Measurements from ENCODE around the gene ALOX15.
"Not testable (repeated sequence)": the region's sequence is repeated elsewhere in the genome, so short reads cannot be mapped to it uniquely, and the experiment has no call there.

Gene ALOX15, protein sequence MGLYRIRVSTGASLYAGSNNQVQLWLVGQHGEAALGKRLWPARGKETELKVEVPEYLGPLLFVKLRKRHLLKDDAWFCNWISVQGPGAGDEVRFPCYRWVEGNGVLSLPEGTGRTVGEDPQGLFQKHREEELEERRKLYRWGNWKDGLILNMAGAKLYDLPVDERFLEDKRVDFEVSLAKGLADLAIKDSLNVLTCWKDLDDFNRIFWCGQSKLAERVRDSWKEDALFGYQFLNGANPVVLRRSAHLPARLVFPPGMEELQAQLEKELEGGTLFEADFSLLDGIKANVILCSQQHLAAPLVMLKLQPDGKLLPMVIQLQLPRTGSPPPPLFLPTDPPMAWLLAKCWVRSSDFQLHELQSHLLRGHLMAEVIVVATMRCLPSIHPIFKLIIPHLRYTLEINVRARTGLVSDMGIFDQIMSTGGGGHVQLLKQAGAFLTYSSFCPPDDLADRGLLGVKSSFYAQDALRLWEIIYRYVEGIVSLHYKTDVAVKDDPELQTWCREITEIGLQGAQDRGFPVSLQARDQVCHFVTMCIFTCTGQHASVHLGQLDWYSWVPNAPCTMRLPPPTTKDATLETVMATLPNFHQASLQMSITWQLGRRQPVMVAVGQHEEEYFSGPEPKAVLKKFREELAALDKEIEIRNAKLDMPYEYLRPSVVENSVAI

DNA sequence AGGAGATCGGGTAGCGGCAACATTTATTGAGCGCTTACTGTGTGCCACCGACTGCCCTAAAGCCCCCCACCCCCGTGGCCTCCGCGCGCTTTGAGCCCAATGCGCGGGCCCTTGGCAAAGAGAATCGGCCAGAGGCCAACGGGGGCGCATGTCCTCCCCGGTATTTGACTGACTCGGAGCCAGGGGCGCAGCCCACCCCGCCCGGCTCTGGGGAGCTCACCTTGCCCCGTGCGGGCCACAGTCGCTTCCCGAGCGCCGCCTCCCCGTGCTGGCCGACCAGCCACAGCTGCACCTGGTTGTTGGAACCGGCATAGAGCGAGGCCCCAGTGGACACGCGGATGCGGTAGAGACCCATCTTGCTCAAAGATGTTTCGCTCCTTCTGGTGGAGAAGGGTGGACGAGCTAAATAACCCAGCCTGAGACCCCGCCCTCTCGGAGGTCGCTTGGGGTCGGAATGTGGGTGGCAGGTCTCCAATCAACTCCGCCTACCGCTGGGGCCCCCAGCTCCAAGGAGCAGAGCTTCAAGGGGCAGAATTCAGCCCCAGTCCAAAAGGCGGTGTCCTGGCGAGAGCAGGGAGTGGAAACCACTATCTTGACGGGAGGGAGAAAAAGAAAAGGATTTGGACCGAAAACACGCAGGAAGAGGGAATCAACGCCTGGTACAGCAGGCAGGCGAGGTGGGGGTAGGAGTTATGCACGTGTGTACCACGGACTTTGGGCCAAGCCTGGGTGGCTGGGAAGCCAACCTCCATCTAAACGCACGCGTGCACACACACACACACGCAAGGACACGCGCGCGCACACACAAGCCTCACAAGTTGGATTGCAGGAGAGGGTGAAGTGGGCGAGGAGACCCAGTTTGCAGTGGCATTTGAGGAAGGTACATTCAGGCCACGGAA lies at the start of gene ALOX15:
Gene ALOX15 (minus strand): TSS at position 382 of the 899 bp plus-strand sequence. CDS start 27 bp downstream, at position 355.
- no peak for TF ChIP-seq CTCF (IDR thresholded peaks at IDR 0.05; ENCODE audit: low read depth, low read length, missing control alignments)
- no peak within 1 kb of the TSS for H3K4me3 ChIP-seq (ENCODE audit: low read depth, low read length)
- in situ Hi-C loops (cut with HindIII; ENCODE audit: low sequenced_read_pairs): no loop called here
- no peak for DNase-seq (ENCODE audit: low read depth)

DNA sequence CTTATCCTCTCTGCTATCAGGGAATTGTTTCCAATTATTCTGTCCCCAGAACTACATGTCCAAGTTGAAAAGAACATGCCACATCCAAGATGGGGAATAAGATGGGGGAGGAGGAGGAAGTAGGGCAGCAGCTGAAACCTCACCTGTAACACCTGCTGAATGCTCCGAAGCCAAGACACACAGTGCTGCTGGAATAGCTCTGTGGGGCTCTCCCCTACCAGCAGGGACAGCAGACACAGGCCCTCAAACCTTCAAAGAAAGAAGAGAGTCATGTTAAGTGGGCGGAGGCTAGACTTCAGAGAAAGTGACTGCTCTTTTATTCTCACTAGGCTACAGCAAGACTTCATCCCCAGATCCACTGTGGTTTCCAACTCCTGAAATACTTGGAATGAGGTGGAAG lies 49.3 kb upstream of the ALOX15 start:
- in situ Hi-C loops (cut with HindIII; ENCODE audit: low sequenced_read_pairs): no loop called here
- TF ChIP-seq CTCF (IDR thresholded peaks at IDR 0.05; ENCODE audit: low read depth, low read length, missing control alignments): no peak
- no peak overlapping the region for H3K4me3 ChIP-seq (ENCODE audit: low read depth, low read length)
- DNase-seq (ENCODE audit: low read depth): no peak

DNA sequence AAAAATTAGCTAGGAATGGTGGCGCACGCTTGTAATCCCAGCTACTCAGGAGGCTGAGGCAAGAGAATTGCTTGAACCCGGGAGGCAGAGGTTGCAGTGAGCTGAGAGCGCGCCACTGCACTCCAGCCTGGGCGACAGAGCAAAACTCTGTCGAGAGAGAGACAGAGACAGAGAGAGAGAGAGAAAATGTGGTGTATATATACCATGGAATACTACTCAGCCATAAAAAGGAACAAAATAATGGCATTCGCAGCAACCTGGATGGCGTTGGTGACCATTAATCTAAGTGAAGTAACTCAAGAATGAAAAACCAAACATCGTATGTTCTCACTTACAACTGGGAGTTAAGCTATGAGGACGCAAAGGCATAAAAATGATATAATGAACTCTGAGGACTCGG lies 48.4 kb upstream of the ALOX15 start:
- in situ Hi-C loops (cut with HindIII; ENCODE audit: low sequenced_read_pairs); DNase-seq (ENCODE audit: low read depth); H3K4me3 ChIP-seq (ENCODE audit: low read depth, low read length): not testable (repeated sequence)

- DNase-seq (ENCODE audit: low read depth); H3K4me3 ChIP-seq (ENCODE audit: low read depth, low read length); in situ Hi-C loops (cut with HindIII; ENCODE audit: low sequenced_read_pairs): not testable (repeated sequence)
Measured at GRCh38 chr17:4683739-4684138, 42.3 kb upstream of the ALOX15 start.

- H3K4me3 ChIP-seq (ENCODE audit: low read depth, low read length): no peak overlapping the region
- in situ Hi-C loops (cut with HindIII; ENCODE audit: low sequenced_read_pairs): no loop called here
- TF ChIP-seq CTCF (IDR thresholded peaks at IDR 0.05; ENCODE audit: low read depth, low read length, missing control alignments): no peak
- DNase-seq (ENCODE audit: low read depth): peak; percentile 16
Measured at GRCh38 chr17:4679658-4680057, 38.2 kb upstream of the ALOX15 start.

DNA sequence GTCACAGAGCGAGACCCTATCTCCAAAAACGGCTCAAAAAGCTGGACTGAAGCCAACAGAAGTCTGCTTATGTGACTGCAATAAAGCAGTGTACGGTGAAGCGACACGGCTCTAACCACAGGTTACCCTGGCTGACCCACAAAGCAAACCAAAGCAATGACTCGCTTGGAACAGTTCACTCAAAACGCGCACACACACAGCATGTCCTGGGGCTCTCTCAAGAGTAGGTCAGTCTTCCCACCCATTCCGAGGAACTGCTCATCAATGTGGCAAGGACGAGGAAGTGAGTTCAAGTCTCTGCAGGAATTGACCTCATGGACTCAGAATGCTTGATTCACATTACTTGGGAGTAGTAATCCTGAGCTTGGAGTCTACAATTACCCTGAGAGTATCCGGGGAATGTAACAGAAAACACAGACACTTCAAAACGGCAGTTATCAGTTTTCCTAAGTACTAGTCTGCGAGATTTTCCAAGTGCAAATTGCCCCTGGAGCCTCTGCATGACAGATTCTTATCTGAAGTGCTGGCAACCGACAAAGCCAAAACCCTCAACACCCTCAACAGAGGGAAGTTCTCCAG lies 37.1 kb upstream of the ALOX15 start:
- in situ Hi-C loops (cut with HindIII; ENCODE audit: low sequenced_read_pairs): no loop called here
- no peak overlapping the region for H3K4me3 ChIP-seq (ENCODE audit: low read depth, low read length)
- peak; percentile 34 for DNase-seq (ENCODE audit: low read depth)
- no peak for TF ChIP-seq CTCF (IDR thresholded peaks at IDR 0.05; ENCODE audit: low read depth, low read length, missing control alignments)

DNA sequence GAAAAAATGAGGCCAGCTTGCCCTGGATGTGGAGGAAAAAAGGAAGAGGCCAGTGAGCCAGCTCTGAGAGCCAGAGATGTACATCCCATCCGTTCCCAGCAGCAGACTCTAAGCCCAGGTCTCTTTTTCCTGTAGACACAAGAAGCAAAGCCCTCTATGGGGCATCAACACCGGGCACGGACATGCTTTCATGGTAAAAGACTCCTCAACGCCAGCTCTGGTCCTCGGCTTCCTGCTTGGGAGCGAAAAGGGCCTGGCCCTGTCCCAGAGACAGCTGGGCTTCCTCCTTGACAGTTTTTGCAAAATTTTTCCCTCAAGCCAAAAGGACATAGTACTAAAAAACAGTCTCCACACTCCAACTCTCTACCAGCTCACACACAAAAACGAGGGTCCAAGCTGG lies 35.3 kb upstream of the ALOX15 start:
- in situ Hi-C loops (cut with HindIII; ENCODE audit: low sequenced_read_pairs): no loop called here
- TF ChIP-seq CTCF (IDR thresholded peaks at IDR 0.05; ENCODE audit: low read depth, low read length, missing control alignments): no peak
- DNase-seq (ENCODE audit: low read depth): no peak
- H3K4me3 ChIP-seq (ENCODE audit: low read depth, low read length): no peak overlapping the region

Data from astrocyte of the cerebellum (primary cell).